SU-DHL-6 (cell line): ENCODE results near the gene ZNF10.

ENCODE experiments used
- H2AFZ ChIP-seq: fragments of 200-600 bp; sonication (generic); 2 replicates; pipeline ENCODE4 v1.6.1; 2014; ENCODE audit warnings: low read depth, mild to moderate bottlenecking, moderate library complexity, mixed read lengths, antibody characterized with exemption, low read length; ENCODE audit not compliant: severe bottlenecking
- H3F3A ChIP-seq: fragments of 200-600 bp; shearing (Covaris generic); 2 replicates; pipeline ENCODE4 v1.6.0; 2016; ENCODE audit warnings: antibody characterized with exemption, mild to moderate bottlenecking; ENCODE audit not compliant: insufficient read depth
- H3K27ac ChIP-seq: fragments of 200-600 bp; sonication (generic); 2 replicates; pipeline ENCODE4 v1.5.1; 2016; ENCODE audit warnings: low read depth, mild to moderate bottlenecking, low read length, moderate library complexity, mixed read lengths
- H3K27me3 ChIP-seq: fragments of 200-600 bp; sonication (generic), shearing (Covaris generic); 2 replicates; pipeline ENCODE4 v1.6.0; 2014; ENCODE audit warnings: mild to moderate bottlenecking, low read length
- H3K36me3 ChIP-seq: fragments of 200-600 bp; sonication (generic); 2 replicates; pipeline ENCODE4 v1.6.1; 2014; ENCODE audit warnings: mild to moderate bottlenecking, low read length, mixed read lengths
- H3K4me2 ChIP-seq: fragments of 300-600, 200-600 bp; shearing (Covaris generic), sonication (generic); 2 replicates; pipeline ENCODE4 v1.6.0; 2014; ENCODE audit warnings: low read length, low read depth, mild to moderate bottlenecking; ENCODE audit not compliant: poor library complexity, severe bottlenecking
- H3K4me3 ChIP-seq: fragments of 200-600 bp; sonication (generic); 2 replicates; pipeline ENCODE4 v1.5.1; 2014; ENCODE audit warnings: antibody characterized with exemption, low read length, mild to moderate bottlenecking, mixed read lengths; ENCODE audit not compliant: insufficient read depth, poor library complexity, severe bottlenecking
- H3K79me2 ChIP-seq: fragments of 200-600 bp; sonication (generic); 2 replicates; pipeline ENCODE4 v1.6.1; 2014; ENCODE audit warnings: mild to moderate bottlenecking, low read length, moderate library complexity; ENCODE audit not compliant: insufficient read depth
- H3K9ac ChIP-seq: fragments of 200-600 bp; sonication (generic); 2 replicates; pipeline ENCODE4 v1.7.0; 2014; ENCODE audit warnings: mild to moderate bottlenecking, low read length
- H3K9me2 ChIP-seq: fragments of 200-600 bp; sonication (generic); replicated peaks from 2 replicates; pipeline ENCODE4 v1.6.1; 2014; ENCODE audit warnings: low read length; ENCODE audit not compliant: insufficient read depth
- H3K9me3 ChIP-seq: fragments of 200-600 bp; sonication (generic); 2 replicates; pipeline ENCODE4 v1.6.1; 2014; ENCODE audit warnings: low read length, mixed read lengths; ENCODE audit not compliant: insufficient read depth
- H4K20me1 ChIP-seq: fragments of 200-600 bp; sonication (generic); 2 replicates; pipeline ENCODE4 v1.6.1; 2014; ENCODE audit warnings: low read depth, mild to moderate bottlenecking, antibody characterized with exemption, low read length, moderate library complexity, mixed read lengths
- CTCF ChIP-seq: fragments of 200-600 bp; sonication (generic); IDR thresholded peaks from one replicate; pipeline ENCODE4 v1.5.1; 2017; ENCODE audit warnings: antibody characterized with exemption, mild to moderate bottlenecking, low read length, moderate library complexity; ENCODE audit not compliant: insufficient read depth, poor library complexity, severe bottlenecking
- EZH2phosphoT487 ChIP-seq: fragments of 200-600 bp; sonication (generic), shearing (Covaris generic); conservative IDR thresholded peaks from 2 replicates; pipeline ENCODE4 v1.6.1; 2018; ENCODE audit warnings: mild to moderate bottlenecking, antibody characterized with exemption, low read length, moderate library complexity, mixed read lengths

Gene ZNF10

GRCh38 chr12:133105620-133106019 is 24.8 kb upstream of the ZNF10 start:
- H3K27me3 ChIP-seq = no peaks in the 10 kb centered on the region
- H3F3A ChIP-seq = no peaks in the 10 kb centered on the region
- H3K4me2 ChIP-seq = no peak overlapping the region
- H3K27ac ChIP-seq = no peak overlapping the region
- no peak overlapping the region for H2AFZ ChIP-seq
- no peak overlapping the region for H3K9ac ChIP-seq
- H3K79me2 ChIP-seq = no peaks in the 10 kb centered on the region
- H3K36me3 ChIP-seq = peaks cover 57% of the 10 kb centered on the region
- no peaks in the 10 kb centered on the region for H3K9me2 ChIP-seq
- H3K4me3 ChIP-seq = no peak overlapping the region
- no peaks in the 10 kb centered on the region for H4K20me1 ChIP-seq
- H3K9me3 ChIP-seq = peaks cover 87% of the 10 kb centered on the region
- TF ChIP-seq CTCF (no peak), EZH2phosphoT487 (no peak)

- Histone ChIP-seq H3K9ac (no peak overlapping the region), H3K27ac (no peak overlapping the region), H3K9me3 (peaks cover 87% of the 10 kb centered on the region), H3K4me2 (no peak overlapping the region), H3F3A (no peaks in the 10 kb centered on the region), H2AFZ (no peak overlapping the region), H4K20me1 (no peaks in the 10 kb centered on the region), H3K4me3 (no peak overlapping the region), H3K36me3 (peaks cover 55% of the 10 kb centered on the region), H3K79me2 (no peaks in the 10 kb centered on the region), H3K27me3 (no peaks in the 10 kb centered on the region), H3K9me2 (no peaks in the 10 kb centered on the region)
- TF ChIP-seq EZH2phosphoT487 (no peak), CTCF (no peak)
These were observed 24.2 kb upstream of the ZNF10 start for GRCh38 chr12:133106253-133106652.

- Histone ChIP-seq H3K9me3 (peaks cover 81% of the 10 kb centered on the region), H3K79me2 (no peaks in the 10 kb centered on the region), H3F3A (no peaks in the 10 kb centered on the region), H3K4me2 (no peak overlapping the region), H3K36me3 (peaks cover 49% of the 10 kb centered on the region), H3K9ac (no peak overlapping the region), H2AFZ (no peak overlapping the region), H3K27ac (no peak overlapping the region), H3K9me2 (no peaks in the 10 kb centered on the region), H3K4me3 (no peak overlapping the region), H4K20me1 (no peaks in the 10 kb centered on the region), H3K27me3 (no peaks in the 10 kb centered on the region)
- TF ChIP-seq EZH2phosphoT487 (no peak), CTCF (no peak)
These were observed 23.3 kb upstream of the ZNF10 start for GRCh38 chr12:133107121-133107520.
